Germinal center (tissue), 1 donor: ENCODE data around the gene GPR107.
A peak's percentile ranks its signal among the peaks of the same experiment; 100 is the strongest.

Source experiments
- DNase-seq: peaks from one replicate; pipeline ENCODE4 v3.0.0; 2012; ENCODE audit warnings: mixed read lengths, low spot score

Gene GPR107

GRCh38 chr9:130160862-130161470, 107.3 kb downstream of the GPR107 start:
- DNase-seq, result no peak

- DNase-seq, result no peak
Observed at GRCh38 chr9:130165579-130165978, 111.9 kb downstream of the GPR107 start.

GRCh38 chr9:130166399-130166798, 112.7 kb downstream of the GPR107 start:
- no peak for DNase-seq

- no peak for DNase-seq
Observed at GRCh38 chr9:130167927-130168326, 114.2 kb downstream of the GPR107 start.

- no peak for DNase-seq
Observed at GRCh38 chr9:130171226-130172148, 117.8 kb downstream of the GPR107 start.

- peak; percentile 51 for DNase-seq
Observed at GRCh38 chr9:130172161-130172857, 118.6 kb downstream of the GPR107 start, which contains the start of gene NCS1. NCS1 (plus strand) TSS chr9:130172404; CDS start chr9:130172664, 260 bp downstream.

- DNase-seq, result no peak
Observed at GRCh38 chr9:130172858-130173665, 119.4 kb downstream of the GPR107 start.

- no peak for DNase-seq
Observed at GRCh38 chr9:130173666-130173983, 119.9 kb downstream of the GPR107 start.

- no peak for DNase-seq
Observed at GRCh38 chr9:130174025-130174424, 120.3 kb downstream of the GPR107 start.

GRCh38 chr9:130174920-130175321, 121.2 kb downstream of the GPR107 start:
- no peak for DNase-seq

GRCh38 chr9:130175355-130175754, 121.6 kb downstream of the GPR107 start:
- DNase-seq, result no peak

- no peak for DNase-seq
Observed at GRCh38 chr9:130176760-130177159, 123.1 kb downstream of the GPR107 start.

GRCh38 chr9:130177898-130178805, 124.4 kb downstream of the GPR107 start:
- DNase-seq, result no peak

- no peak for DNase-seq
Observed at GRCh38 chr9:130179331-130179907, 125.7 kb downstream of the GPR107 start.

GRCh38 chr9:130180516-130180915, 126.8 kb downstream of the GPR107 start:
- DNase-seq, result no peak

- DNase-seq, result no peak
Observed at GRCh38 chr9:130181678-130182380, 128.1 kb downstream of the GPR107 start.

- DNase-seq, result no peak
Observed at GRCh38 chr9:130182381-130182909, 128.7 kb downstream of the GPR107 start.

- no peak for DNase-seq
Observed at GRCh38 chr9:130183133-130183762, 129.5 kb downstream of the GPR107 start.

GRCh38 chr9:130185017-130185416, 131.3 kb downstream of the GPR107 start:
- DNase-seq, result no peak
